ENCODE measurements around the gene CDC42EP1. TPM values are rescaled to one million over a fixed set of nuclear protein-coding genes. Genes with fewer than 3 reads are reported as not detected.

CDC42EP1 gene
- total RNA-seq, 1 experiment from 2014 or later: 68.7 TPM

- no peak for DNase-seq (ENCODE audit: low spot score)
Observed at GRCh38 chr22:37560608-37561211, 430 bp downstream of the CDC42EP1 start.

- DNase-seq (ENCODE audit: low spot score): peak; percentile 91
Observed at GRCh38 chr22:37561212-37562048, 1.1 kb downstream of the CDC42EP1 start.

GRCh38 chr22:37562049-37562875 is 2.0 kb downstream of the CDC42EP1 start:
- DNase-seq (ENCODE audit: low spot score): no peak

- DNase-seq (ENCODE audit: low spot score): peak; percentile 77
Observed at GRCh38 chr22:37563153-37564081, 3.1 kb downstream of the CDC42EP1 start.

- DNase-seq (ENCODE audit: low spot score): no peak
Observed at GRCh38 chr22:37564111-37564711, 3.9 kb downstream of the CDC42EP1 start.

- DNase-seq (ENCODE audit: low spot score): no peak
Observed at GRCh38 chr22:37565830-37566229, 5.5 kb downstream of the CDC42EP1 start.

- no peak for DNase-seq (ENCODE audit: low spot score)
Observed at GRCh38 chr22:37566329-37566837, 6.1 kb downstream of the CDC42EP1 start.

GRCh38 chr22:37566903-37567798 is 6.9 kb downstream of the CDC42EP1 start:
- DNase-seq (ENCODE audit: low spot score): peak; percentile 87

GRCh38 chr22:37568012-37568411 is 7.7 kb downstream of the CDC42EP1 start:
- DNase-seq (ENCODE audit: low spot score): no peak

GRCh38 chr22:37568448-37569008 is 8.2 kb downstream of the CDC42EP1 start:
- no peak for DNase-seq (ENCODE audit: low spot score)

- no peak for DNase-seq (ENCODE audit: low spot score)
Observed at GRCh38 chr22:37569009-37569920, 9.0 kb downstream of the CDC42EP1 start.

GRCh38 chr22:37569921-37570660 is 9.8 kb downstream of the CDC42EP1 start:
- no peak for DNase-seq (ENCODE audit: low spot score)

- DNase-seq (ENCODE audit: low spot score): no peak
Observed at GRCh38 chr22:37570661-37570976, 10.3 kb downstream of the CDC42EP1 start.

GRCh38 chr22:37571258-37571991 is 11.1 kb downstream of the CDC42EP1 start:
- DNase-seq (ENCODE audit: low spot score): no peak

GRCh38 chr22:37571992-37572373 is 11.7 kb downstream of the CDC42EP1 start:
- no peak for DNase-seq (ENCODE audit: low spot score)

- DNase-seq (ENCODE audit: low spot score): no peak
Observed at GRCh38 chr22:37575490-37576003, 15.3 kb downstream of the CDC42EP1 start.

Data from HT-29 (cell line).